GM12878 (cell line): ENCODE measurements around the gene FOXP1.

Source experiments
- BACH1 ChIP-seq: fragments of 450-650 bp; IDR thresholded peaks from 2 replicates; pipeline ENCODE4 v1.6.1; 2017; ENCODE audit warnings: mild to moderate bottlenecking, borderline replicate concordance
- CEBPB ChIP-seq, 2 experiments: fragments of 150-350 bp in 1 of 2; IDR thresholded peaks; 2 replicates each; pipeline ENCODE4 v1.6.1; 2012 to 2014; ENCODE audit warnings: low read depth in 2 of 2, low read length in 2 of 2, borderline replicate concordance in 1 of 2, inconsistent platforms in 1 of 2
- HDAC6 ChIP-seq: fragments of 200-600 bp; sonication (generic); IDR thresholded peaks from one replicate; pipeline ENCODE4 v1.8.0; 2017; ENCODE audit warnings: antibody characterized with exemption; ENCODE audit not compliant: unreplicated experiment
- KDM1A ChIP-seq: fragments of 200-600 bp; sonication (generic); IDR thresholded peaks from 2 replicates; pipeline ENCODE4 v1.6.1; 2016; ENCODE audit warnings: borderline replicate concordance
- NBN ChIP-seq: fragments of 450-650 bp; IDR thresholded peaks from 2 replicates; pipeline ENCODE4 v1.6.1; 2016
- POLR2AphosphoS5 ChIP-seq: IDR thresholded peaks from 2 replicates; pipeline ENCODE4 v1.6.1; 2011; ENCODE audit warnings: mild to moderate bottlenecking, low read length, inconsistent platforms
- RFX5 ChIP-seq: IDR thresholded peaks from 2 replicates; pipeline ENCODE4 v1.6.1; 2011; ENCODE audit warnings: low read depth, low read length, improper control_type of control experiment
- TARDBP ChIP-seq: IDR thresholded peaks from 2 replicates; pipeline ENCODE4 v1.6.1; 2016; ENCODE audit warnings: borderline replicate concordance
- USF2 ChIP-seq: IDR thresholded peaks from 2 replicates; pipeline ENCODE4 v1.6.1; 2011; ENCODE audit warnings: low read depth, low read length, improper control_type of control experiment, borderline replicate concordance
- ZNF207 ChIP-seq: fragments of 450-650 bp; IDR thresholded peaks from 2 replicates; pipeline ENCODE4 v1.6.1; 2014; ENCODE audit warnings: antibody characterized with exemption, mild to moderate bottlenecking, borderline replicate concordance
- TF ChIP-seq, protein P1 (sequence below), 3 experiments: IDR thresholded peaks in 2 of 3; conservative IDR thresholded peaks in 1 of 3; 2 replicates each; pipeline ENCODE4 v1.5.1; 2011; ENCODE audit warnings: low read depth in 3 of 3, low read length in 3 of 3, mild to moderate bottlenecking in 3 of 3, control low read depth in 2 of 3, moderate library complexity in 2 of 3, inconsistent platforms in 1 of 3, mixed read lengths in 1 of 3; ENCODE audit not compliant: control insufficient read depth in 2 of 3, insufficient read depth in 1 of 3; ENCODE audit errors: extremely low read depth in 1 of 3

GRCh38 chr3:71503525-71504249, 79.8 kb downstream of the FOXP1 start:
- TF ChIP-seq NBN (no peak), POLR2AphosphoS5 (no peak), USF2 (no peak), TARDBP (no peak), RFX5 (no peak), BACH1 (no peak), ZNF207 (no peak), CEBPB (IDR thresholded peaks at IDR 0.05; ENCODE audit: borderline replicate concordance in 1 of 2, low read depth in 2 of 2, low read length in 2 of 2) (no peak), KDM1A (no peak), HDAC6 (no peak)
- TF ChIP-seq, protein P1, sequence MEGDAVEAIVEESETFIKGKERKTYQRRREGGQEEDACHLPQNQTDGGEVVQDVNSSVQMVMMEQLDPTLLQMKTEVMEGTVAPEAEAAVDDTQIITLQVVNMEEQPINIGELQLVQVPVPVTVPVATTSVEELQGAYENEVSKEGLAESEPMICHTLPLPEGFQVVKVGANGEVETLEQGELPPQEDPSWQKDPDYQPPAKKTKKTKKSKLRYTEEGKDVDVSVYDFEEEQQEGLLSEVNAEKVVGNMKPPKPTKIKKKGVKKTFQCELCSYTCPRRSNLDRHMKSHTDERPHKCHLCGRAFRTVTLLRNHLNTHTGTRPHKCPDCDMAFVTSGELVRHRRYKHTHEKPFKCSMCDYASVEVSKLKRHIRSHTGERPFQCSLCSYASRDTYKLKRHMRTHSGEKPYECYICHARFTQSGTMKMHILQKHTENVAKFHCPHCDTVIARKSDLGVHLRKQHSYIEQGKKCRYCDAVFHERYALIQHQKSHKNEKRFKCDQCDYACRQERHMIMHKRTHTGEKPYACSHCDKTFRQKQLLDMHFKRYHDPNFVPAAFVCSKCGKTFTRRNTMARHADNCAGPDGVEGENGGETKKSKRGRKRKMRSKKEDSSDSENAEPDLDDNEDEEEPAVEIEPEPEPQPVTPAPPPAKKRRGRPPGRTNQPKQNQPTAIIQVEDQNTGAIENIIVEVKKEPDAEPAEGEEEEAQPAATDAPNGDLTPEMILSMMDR (IDR thresholded peaks at IDR 0.05 in 2 of 3, conservative IDR thresholded peaks at IDR 0.05 in 1 of 3; ENCODE audit: control insufficient read depth in 2 of 3, extremely low read depth in 1 of 3, insufficient read depth in 1 of 3, low read depth in 3 of 3, low read length in 3 of 3), result no peak
